GM21360 (cell line): ENCODE measurements around the gene TIMM44.

Source experiments
- ATAC-seq: cut with Tn5 transposase; IDR thresholded peaks from one replicate; pipeline ENCODE4 v1.9.1; 2021; ENCODE audit warnings: mild to moderate bottlenecking, moderate library complexity; ENCODE audit not compliant: unreplicated experiment

Gene TIMM44

DNA sequence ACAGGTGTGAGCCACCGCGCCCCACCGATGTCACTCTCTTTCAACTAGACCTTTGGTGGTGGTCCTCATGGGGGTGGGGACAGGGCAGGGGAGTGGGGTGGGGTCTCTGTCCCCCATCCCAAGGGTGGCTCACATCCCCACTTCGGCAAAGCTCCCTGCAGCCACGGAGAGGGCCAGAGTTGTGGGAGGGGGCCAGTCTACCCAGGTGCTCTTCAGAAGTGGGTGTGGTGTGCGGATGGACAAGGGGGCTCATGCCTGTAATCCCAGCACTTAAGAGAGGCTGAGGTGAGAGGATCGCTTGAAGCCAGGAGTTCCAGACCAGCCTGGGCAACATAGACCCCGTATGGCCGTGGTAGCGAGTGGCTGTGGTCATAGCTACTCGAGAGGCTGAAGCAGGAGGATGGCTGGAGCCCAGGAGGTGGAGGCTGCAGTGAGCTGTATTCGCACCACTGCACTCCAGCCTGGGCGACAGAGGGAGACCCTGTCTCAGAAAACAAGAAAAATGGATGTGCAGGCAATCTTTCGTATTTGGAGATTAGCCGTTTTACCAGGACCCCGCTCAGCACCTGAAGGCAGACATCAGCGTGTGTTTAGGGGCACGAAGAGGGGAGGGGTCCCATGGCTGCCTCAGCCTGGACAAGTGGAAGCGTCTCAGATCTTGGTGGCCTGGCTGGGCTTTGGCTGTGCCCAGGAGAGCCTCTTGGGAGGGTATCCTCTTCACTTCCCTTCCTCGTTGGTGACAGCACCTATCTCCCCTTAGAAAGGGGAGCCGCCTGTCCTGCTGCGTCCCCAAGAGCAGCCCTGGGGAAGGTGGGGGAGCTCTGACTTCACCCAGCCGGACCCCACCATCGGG lies 28.0 kb downstream of the TIMM44 start:
- no peak for ATAC-seq

DNA sequence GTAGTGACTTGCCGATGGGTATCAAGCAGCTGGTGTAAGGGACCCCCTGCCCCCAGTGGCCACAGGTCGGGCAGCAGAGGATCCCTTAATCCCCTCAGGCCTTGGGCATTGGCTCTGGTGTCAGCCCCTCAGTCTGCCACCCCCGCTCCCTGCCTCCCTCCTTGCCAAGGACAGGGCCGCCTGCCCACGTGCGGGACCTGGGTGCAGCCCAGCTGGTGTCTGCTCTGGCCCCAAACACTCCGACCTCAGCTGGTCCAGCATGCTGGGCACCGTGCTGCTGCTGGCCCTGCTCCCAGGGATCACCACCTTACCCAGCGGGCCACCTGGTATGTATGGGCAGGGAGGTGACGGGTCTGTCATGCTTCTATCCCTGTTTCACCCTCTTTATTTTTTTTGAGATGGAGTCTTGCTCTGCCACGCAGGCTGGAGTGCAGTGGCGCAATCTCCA lies 28.8 kb downstream of the TIMM44 start, which contains the start of gene TGFBR3L:
TSS of gene TGFBR3L (plus strand) at position 233 of the 448 bp plus-strand sequence.
- ATAC-seq: no peak

DNA sequence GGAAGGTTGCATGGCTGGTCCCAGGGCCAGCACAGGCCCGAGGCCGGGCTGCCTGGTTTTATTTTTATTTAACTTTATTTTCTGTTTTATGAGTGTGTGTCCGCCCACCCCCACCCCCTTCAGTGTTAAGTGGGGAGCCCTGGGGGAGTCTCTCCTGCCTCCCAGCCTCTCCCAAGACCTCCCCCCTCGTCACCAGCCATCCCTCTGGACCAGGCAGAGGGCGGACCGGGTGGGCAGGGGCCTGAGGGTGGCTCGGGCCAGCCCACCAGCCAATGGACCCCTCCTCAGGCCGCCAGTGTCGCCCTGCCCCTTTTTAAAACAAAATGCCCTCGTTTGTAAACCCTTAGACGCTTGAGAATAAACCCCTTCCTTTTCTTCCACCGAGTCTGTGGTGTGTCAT lies 29.4 kb downstream of the TIMM44 start:
- ATAC-seq: no peak

DNA sequence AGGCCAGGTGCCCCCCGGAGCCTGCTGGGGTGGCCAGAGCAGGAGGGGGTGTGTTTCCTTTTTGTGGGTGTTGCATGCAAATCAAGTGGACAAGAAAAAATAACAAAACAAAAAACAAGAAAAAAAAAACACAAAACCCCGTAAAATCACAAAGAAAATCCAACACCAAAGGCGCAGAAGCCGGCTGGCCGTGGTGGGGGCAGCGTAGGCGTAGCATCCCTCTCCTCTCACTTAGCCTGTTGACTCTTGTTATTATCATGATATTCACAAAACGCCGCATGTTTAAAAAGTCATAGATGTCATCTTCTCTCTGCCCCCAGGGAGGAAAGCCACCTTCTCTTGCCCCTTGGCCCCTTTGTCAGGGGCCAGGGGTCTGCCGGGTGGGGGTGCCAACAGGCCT lies 29.8 kb downstream of the TIMM44 start:
- ATAC-seq: no peak

DNA sequence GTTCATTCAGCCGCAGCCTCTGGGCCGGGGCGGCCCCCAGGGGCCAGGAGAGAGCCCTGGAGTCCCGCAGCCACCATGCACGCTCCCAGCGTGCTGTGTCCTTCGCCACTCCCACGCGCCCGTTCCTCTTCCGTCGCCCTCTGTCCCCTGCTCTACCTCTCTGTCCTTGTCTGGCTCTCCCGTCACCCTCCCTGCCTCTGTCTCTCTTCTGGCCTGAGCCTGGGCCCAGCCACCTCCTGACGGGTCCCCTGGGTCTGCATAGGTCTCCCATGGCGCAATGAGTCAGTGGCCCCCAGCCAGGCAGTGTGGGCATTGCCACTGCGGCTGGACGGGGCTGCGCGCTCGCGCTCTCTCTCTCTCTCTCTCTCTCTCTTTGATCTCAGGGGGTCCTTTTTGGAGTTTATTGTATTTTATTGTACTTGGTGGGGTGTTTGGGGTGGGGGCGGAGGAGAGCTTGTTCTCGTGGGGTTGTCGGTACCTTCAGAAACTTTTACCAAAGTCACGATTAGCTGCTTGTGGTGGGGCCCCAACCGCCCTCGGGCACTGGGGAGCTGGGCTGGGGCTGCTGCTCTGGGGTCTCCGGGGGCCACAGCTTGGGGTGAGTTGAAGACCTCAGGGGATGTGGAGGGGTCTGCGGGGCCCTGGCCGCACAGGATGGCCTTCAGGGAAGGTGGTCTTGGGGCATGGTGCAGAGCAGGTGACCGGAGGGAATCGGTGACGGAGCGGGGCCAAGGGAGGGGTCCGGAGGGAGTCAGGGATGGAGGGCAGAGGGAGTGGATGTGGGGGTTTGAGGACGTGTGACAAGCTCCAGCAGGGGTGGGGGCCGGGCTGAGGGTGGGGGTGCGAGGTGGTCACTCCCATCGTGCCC lies 30.5 kb downstream of the TIMM44 start:
- ATAC-seq: no peak

DNA sequence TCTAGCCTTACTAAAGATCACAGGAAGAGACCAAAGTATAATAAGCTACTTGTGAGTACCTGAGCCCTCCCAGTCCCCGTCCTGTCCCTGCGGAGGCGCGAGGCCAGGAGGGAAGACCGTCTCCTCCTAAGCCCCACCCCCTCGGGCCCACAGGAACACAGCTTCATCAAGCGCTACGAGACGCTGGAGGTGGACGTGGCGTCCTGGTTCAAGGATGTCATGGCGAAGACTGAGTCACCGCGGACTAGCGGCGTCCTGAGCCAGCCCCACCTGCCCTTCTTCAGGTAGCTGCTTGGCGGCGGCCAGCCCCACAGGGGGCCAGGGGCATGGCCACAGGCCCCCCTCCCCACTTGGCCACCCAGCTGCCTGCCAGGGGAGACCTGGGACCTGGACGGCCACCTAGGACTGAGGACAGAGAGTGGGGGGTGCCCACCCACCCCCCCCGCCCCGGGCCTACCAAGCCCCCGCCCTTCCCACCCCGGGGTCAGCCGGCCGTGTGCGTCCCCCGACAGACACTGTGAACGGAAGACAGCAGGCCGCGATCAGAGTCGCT lies 31.2 kb downstream of the TIMM44 start:
- no peak for ATAC-seq

DNA sequence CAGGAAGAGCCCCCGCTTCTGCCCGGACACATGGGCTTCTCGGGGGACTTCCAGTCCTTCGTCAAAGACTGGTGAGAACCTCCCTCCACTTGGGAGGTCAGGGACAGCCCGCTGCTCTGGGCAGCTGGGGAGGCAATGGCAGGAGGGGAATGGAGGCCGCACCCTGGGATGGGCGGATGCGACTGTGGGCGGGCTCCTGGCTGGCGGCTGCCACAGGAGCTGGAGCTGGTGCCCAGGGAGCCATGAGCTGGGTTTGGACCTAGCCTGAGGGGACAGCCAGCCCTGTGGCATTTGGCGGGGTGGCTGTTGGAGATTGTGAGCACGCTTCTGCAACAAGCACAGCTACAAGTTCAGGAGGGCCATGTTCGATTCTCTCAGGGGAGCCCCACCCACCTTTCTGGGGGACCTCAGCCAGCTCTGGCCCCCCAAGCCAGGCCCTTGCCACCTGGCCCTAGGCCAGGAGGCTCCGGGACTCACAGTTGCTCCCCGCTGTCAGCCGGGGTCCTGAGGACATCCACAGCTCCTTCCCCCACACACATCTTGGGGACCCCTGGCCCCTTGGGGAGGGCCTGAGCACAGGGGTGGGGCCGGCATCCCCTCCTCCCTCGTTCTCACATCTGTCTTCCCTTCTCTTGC lies 31.8 kb downstream of the TIMM44 start:
- ATAC-seq: no peak

DNA sequence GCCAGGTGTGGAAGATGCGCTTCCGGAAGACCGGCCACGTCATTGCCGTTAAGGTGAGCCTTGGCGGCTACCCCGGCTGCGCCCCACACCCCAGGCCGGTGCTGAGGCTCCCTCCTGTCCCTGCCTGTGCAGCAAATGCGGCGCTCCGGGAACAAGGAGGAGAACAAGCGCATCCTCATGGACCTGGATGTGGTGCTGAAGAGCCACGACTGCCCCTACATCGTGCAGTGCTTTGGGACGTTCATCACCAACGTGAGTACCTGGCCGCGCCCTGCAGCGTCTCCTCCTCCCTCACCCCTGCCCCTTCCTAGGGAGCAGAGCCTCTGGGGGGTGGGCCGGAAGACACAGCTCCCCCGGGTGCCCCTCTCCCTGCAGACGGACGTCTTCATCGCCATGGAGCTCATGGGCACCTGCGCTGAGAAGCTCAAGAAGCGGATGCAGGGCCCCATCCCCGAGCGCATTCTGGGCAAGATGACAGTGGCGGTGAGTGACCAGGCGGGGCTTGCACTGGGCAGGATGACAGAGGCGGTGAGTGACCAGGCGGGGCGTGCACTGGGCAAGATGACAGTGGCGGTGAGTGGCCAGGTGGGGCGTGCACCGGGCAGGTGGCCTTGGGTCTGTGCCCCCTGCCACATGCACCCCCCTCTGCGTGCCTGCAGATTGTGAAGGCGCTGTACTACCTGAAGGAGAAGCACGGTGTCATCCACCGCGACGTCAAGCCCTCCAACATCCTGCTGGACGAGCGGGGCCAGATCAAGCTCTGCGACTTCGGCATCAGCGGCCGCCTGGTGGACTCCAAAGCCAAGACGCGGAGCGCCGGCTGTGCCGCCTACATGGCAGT lies 32.9 kb downstream of the TIMM44 start:
- no peak for ATAC-seq

DNA sequence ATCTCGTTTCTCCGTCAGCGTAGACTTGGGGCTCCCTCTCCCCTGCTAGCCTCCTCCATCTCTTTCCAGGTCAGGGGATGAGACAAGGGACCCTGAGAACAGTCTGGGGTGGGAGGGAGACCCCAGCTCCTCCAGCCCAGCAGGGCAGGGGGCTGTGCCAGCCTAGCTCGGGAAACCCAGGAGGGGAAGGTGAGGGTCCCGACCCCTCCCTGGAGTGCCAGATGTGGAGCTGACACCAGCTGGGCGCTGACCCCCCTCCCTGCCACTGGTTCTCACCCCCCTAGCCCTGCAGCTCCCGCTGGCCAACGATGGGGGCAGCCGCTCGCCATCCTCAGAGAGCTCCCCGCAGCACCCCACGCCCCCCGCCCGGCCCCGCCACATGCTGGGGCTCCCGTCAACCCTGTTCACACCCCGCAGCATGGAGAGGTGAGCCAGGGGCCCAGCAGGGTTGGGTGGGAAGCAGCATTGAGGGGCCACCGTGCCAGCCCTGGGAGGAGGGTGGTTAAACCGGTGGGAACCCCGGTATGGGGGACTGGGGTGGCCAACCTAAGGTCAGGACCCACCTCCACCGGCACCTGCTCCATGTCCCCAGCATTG lies 33.9 kb downstream of the TIMM44 start:
- ATAC-seq: no peak

DNA sequence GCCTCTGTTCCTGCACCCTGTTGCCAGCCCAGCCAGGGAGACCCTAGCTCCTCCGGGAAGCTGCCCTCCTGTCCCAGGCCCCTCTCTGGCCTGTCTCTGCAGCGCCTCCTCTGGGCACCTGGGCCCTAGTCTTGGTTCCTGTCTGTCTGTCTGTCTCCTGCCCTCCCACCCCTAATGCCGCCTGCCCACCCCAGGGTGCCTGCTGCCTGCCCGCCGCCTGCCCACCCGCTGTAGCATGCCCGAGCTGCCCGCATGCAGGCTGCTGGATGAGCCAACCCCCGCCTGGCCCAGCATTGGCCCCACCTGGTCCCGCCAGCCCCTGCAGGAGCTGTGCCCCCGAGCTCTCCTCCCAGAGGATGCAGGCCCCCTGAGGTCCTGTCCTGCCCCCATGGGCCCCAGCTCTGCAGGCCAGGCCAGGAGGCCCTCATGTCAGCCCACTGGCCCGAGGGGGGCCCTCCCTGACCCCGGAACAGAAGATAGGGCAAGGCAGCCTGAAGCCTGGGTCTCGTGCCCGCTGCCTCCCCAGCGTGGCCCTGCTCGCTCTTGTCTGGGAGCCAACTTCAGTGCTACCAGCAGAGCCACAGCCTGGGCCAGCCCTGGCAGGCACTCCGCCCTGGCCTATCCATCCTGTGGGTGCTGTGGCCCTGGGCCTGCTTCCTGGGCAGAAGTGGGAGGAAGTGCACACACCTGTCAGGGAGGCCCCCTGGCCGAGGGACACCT lies 34.6 kb downstream of the TIMM44 start:
- ATAC-seq: no peak

DNA sequence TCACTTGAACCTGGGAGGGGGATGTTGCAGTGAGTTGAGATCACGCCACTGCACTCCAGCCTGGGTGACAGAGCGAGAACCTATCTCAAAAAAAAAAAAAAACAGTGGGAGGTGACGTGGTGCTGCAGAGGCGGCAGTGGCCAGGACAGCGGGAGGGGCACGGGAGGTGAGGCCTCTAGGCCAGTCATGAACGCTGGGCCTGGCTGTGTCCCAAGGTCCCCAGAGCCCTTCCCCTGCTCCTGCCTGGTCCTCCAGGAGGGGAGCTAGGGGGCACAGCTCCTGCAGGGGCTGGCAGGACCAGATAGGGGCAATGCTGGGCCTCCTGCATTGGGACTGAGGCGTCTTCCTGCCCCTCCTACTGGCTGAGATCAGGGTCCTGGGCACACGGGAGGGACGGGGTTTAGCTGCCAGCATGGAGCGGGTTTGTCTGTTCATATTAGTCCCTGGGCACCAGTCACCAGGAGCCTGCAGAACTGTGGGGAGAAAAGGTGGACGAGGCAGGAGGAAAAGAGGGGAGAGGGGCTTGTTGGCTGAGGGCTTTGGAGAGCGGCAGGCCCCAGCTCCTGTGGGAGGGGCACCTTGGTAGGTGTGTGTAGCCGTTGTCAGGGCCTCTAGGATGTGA lies 35.3 kb downstream of the TIMM44 start:
- no peak for ATAC-seq

DNA sequence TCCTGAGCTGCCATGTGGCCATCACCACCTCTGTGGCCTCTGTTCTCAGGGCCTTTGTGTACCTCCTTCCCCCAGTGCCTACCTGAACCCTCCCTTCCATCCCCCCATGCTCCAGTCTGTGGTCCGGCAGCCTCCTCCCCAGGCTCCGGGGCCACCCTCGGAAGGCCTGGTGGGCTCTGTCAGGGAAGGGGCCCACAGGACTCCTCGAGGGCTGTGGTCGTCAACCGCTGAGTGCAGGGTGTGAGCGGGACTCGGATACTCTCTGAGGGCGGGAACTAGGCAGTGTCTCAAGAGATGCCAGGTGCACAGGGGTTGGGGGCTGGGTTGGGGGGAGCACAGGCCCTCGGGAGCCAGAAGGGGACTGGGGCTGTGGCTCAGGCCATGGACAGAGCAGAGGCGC lies 35.9 kb downstream of the TIMM44 start:
- no peak for ATAC-seq

DNA sequence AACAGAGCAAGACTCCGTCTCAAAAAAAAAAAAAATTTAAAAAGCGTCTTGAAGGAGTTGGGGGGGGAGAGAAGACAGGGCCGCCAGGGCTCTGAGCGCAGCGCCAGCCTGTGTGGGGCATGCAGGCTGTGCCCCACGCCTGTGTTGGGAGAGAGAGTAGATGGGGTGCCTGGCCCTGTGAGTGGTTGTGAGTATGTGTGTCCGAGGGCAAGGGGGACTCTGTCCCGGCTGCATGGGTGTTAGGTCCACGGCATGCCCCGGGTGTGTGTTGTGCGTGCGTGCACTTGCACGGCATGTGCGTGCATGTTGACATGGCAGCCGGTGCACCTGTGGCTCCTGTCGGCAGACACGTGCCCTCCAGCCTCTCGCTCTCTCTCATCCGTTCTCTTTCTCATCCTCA lies 36.3 kb downstream of the TIMM44 start:
- no peak for ATAC-seq

DNA sequence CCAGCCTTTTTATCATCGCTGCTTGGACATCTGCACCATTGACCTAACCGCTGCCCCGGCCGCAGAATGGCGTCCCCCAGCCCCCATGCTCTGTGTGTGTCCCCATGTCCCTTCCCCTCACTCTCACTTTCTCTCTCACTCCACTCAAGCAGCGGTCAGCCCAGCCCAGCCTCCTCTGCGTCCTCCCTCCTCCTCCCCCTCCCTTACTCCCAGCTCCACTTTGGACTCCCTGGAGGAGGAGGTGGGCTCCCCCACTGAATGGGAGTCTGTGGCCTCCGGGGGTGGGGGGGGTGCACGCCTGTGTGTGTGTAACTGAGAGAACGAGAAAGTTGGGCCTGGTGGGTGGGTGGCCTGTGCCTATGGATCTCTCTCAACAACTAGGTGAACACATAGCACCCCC lies 37.6 kb downstream of the TIMM44 start:
- no peak for ATAC-seq

DNA sequence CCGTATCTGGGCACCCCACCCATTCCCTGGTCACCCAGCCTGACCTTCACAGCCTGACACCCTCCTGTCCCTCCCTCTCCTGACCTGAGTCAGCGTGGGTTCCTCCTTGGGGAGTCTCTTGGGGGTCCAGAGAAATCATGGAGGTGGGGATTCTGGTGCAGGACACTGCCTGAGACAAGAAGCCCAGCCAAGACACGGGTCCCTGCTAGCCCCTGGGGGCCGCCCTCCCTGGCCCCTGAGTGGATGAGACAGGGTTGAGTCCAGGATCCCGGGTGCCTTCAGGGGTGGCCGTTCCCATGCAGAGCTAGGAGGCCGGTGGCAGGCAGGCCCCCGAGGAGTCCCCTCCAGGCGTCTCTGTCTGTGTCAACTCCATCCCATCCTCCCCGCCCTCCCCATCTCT lies 38.2 kb downstream of the TIMM44 start:
- no peak for ATAC-seq

DNA sequence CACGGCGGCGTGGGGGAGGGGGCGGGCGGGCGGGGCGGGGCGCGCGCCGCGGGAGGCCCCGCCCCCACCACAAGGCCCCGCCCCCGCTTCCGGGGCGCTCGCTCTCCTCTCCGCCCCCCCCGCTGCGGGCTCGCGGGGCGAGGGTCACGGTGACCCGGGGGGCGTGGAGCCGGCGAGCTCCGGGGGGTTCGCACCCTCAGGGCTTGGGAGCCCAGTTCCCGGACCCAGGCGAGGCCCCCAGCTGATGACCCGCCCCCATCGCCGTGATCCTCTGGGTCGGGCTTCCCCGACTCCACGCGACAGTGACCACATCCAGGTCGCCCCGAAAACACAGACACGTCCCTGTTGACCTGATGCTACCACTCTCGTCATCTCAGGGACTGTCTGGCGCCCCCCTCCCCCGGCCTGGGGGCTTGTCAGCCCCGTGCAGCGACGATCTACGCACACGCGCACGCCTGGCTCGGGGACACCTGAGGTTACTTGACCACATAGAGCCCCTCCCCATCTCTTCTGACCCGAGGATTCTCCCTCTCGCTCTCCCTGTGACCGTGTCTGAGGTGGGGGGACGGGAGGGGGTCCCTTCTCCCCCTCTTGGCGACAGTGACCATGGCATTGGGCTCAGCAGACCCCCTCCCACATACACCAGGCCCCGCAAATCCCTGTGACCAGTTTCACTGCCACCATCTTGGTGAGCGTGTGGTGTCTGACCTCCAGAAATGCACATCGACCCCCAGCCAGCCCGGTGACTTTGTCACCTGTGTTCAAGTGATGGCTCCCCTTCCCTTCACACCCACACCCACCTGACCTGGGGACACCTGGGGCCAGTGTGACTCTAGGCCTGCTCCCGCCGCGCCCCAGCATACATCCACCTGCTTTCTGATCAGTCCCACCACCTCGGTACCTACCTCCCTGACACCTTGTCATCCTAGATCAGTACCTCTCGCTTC lies 39.1 kb downstream of the TIMM44 start:
- ATAC-seq: peak; percentile 26

DNA sequence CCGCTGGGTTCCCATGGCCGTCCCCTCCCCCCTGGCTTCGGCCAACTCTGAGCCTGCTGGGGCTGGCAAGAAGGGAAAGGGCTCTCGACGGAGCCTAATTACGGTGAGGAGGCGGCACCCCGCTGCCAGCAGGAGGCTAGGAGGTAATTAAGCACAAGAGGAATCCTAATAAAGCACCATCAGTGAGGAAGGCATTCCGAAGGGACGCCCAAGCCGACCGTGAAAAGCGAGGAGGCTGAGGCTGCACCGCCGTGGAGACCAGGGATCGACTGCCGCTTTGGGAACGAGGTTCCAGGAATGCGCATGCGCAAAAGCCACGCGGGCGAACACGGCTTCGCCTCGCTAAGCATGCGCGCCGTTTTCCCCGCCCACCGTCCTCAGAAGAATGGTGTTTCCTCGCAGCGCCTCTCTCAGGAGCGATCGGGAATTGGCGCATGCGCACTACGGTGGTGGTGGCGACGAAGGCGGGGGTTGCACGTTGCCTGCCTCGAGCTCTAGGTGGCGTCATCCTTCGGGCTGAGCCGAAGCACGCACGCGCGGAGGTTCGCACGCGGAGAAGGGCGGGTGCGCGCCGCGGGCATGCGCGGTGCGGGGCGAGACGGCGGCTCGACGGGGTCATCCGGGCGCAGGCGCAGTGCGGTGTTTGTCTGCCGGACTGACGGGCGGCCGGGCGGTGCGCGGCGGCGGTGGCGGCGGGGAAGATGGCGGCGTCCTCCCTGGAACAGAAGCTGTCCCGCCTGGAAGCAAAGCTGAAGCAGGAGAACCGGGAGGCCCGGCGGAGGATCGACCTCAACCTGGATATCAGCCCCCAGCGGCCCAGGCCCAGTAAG lies 40.0 kb downstream of the TIMM44 start, which contains the start of gene MAP2K7:
TSS of gene MAP2K7 (plus strand) at position 634 of the 830 bp plus-strand sequence. CDS start at position 702, 68 bp downstream.
- peak; percentile 85 for ATAC-seq
